ENCODE results near the gene TSPAN32.

TSPAN32 gene

DNA sequence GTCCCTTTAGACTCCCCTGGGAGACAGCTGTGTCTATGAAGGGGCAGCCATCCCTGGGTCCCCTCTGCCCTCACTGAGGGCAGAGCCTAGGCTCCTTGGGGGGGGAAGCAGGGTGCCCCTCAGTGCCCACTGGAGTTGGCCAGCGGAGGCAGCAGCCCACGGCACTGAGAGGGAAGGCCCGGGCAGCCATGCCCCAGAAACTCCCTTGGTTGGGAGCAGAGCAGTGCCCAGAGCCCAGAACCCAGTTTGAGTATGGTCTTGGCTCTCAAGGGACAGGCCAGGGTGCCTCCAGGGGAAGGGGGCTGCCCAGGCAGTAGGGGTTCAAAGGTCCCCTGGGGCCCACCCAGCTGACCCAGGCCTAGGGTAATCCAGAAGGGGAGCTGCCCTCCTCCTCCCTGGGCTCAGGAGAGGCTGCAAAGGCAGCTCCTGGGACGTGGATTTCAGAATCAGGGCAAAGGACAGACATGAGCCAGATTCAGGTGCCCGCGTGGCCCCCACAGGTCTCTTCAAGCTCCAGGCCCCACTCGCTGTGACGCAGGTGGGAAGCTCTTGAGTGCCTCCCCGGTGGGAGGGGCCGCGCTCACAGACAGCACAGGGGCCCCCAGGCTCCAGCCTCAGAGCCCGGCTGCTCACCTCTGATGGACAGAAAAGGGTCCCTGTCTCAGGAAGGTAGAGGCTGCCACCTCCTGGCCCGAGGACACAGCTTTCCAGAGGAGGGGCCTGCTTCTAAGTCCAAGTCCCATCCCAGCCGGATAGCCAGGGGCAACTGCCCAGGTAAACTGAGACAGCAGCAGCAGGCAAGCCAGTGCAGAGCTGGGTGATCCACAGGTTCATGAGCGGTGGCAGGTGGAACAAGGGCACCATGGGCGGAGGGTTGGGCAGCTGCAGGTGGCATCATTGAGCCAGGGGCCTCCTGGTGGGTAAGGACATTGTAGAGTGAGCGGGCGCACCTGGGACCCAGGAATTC, 2.7 kb upstream of the TSPAN32 start:
- Histone ChIP-seq H3K27me3 (replicated peaks; ENCODE audit: control insufficient read depth, insufficient read depth, low read length) (peaks cover 2% of the 10 kb centered on the region; the same call in 1 of the 2 replicates), H3K36me3 (ENCODE audit: control insufficient read depth, insufficient read depth, low read length) (no peaks in the 10 kb centered on the region), H3K4me3 (replicated peaks; ENCODE audit: low read depth, low read length) (no peak overlapping the region)
- TF ChIP-seq, protein P1, sequence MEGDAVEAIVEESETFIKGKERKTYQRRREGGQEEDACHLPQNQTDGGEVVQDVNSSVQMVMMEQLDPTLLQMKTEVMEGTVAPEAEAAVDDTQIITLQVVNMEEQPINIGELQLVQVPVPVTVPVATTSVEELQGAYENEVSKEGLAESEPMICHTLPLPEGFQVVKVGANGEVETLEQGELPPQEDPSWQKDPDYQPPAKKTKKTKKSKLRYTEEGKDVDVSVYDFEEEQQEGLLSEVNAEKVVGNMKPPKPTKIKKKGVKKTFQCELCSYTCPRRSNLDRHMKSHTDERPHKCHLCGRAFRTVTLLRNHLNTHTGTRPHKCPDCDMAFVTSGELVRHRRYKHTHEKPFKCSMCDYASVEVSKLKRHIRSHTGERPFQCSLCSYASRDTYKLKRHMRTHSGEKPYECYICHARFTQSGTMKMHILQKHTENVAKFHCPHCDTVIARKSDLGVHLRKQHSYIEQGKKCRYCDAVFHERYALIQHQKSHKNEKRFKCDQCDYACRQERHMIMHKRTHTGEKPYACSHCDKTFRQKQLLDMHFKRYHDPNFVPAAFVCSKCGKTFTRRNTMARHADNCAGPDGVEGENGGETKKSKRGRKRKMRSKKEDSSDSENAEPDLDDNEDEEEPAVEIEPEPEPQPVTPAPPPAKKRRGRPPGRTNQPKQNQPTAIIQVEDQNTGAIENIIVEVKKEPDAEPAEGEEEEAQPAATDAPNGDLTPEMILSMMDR (IDR thresholded peaks at IDR 0.05; ENCODE audit: insufficient read depth, low read length, poor library complexity, severe bottlenecking): peak; percentile 36
- DNase-seq (ENCODE audit: extremely low read depth, insufficient read length): no peak

DNA sequence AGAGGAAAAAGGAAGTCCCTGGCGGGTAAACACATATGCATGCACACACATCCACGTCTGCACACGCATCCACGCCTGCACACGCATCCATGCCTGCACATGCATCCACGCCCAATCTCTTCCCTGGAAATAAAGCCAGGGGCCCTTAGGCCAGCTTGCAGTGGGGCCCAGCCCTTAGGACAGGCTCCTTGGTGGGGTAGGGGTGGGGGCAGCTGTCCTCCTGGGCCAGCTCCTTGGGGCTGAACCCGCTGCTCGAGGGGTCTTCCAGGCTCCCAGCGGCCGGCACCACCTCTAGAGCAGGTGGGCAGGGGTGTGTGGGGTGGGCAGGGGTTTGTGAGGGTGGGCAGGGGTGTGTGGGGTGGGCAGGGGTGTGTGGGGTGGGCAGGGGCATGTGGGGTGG, 2.0 kb upstream of the TSPAN32 start:
- no peak overlapping the region for H3K4me3 ChIP-seq (replicated peaks; ENCODE audit: low read depth, low read length)
- TF ChIP-seq, protein P1 (IDR thresholded peaks at IDR 0.05; ENCODE audit: insufficient read depth, low read length, poor library complexity, severe bottlenecking): no peak
- H3K36me3 ChIP-seq (ENCODE audit: control insufficient read depth, insufficient read depth, low read length): no peaks in the 10 kb centered on the region
- no peak for DNase-seq (ENCODE audit: extremely low read depth, insufficient read length)
- H3K27me3 ChIP-seq (replicated peaks; ENCODE audit: control insufficient read depth, insufficient read depth, low read length): peaks cover 2% of the 10 kb centered on the region; the same call in 1 of the 2 replicates

DNA sequence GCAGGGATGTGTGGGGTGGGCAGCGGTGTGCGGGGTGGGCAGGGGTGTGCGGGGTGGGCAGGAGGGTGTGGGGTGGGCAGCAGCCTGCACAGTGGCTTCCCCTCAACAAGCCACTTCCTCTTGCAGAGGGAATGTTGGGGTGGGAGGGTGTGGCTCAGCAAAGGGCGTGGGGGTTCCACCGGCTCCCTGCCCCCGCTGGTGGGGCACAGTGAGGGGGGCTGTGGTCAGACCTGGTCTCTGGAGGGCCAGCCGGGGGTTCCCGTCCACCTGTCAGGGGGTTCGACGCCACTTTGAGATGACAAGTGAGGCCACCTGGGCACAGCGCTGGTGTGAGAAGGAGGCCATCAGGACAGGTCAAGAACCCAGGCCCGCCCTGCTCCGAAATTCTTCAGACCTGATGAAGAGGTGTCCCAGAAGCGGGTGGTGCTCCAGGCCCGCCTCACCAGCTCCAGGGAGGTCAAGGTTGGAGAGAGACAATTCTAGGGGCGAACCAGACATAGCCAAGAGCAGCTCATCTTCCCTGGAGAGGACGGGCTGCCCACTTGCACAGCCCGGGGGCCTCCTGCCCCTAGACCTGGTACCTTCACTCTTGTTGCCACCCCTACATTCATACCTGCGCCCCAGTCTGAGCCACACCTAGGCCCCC, 1.4 kb upstream of the TSPAN32 start:
- no peaks in the 10 kb centered on the region for H3K36me3 ChIP-seq (ENCODE audit: control insufficient read depth, insufficient read depth, low read length)
- H3K4me3 ChIP-seq (replicated peaks; ENCODE audit: low read depth, low read length): no peak overlapping the region
- H3K27me3 ChIP-seq (replicated peaks; ENCODE audit: control insufficient read depth, insufficient read depth, low read length): peaks cover 2% of the 10 kb centered on the region; the same call in 1 of the 2 replicates
- DNase-seq (ENCODE audit: extremely low read depth, insufficient read length): no peak
- TF ChIP-seq, protein P1 (IDR thresholded peaks at IDR 0.05; ENCODE audit: insufficient read depth, low read length, poor library complexity, severe bottlenecking): no peak

DNA sequence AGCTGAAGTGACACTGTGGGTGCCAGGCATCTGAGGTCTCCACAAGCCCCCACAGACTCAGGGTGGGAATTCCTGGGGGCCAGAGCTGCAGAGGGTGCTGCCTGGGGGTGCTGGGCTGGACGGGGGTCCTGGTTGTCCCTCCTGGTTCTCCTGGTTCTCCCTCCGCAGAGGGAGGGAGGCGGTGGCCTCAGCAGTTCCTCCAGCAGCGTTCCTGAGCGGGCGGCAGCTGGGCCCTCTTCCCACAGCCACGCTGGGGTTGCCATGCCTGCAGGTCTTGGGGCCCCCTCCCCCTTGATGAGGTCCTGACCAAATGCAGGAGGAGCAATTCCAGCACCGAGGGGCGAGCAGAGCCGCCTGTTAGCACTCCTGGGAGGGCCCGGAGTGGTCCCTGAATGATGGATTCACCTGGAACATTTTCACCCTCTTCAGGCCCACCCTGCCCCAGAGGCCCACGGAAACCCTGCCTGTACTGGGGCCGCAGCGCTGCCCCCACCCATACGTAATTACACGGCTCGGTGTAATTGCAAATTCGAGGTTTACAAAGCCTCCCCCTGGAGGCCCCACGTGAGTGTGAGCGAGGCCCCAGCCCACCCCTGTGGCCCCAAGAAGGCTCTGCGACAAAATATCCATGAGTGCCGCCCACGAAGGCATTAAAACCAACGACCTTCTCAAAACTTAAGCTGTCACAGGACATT, 730 bp upstream of the TSPAN32 start:
- no peak for DNase-seq (ENCODE audit: extremely low read depth, insufficient read length)
- H3K36me3 ChIP-seq (ENCODE audit: control insufficient read depth, insufficient read depth, low read length): no peaks in the 10 kb centered on the region
- TF ChIP-seq, protein P1 (IDR thresholded peaks at IDR 0.05; ENCODE audit: insufficient read depth, low read length, poor library complexity, severe bottlenecking): no peak
- peaks cover 2% of the 10 kb centered on the region; the same call in 1 of the 2 replicates for H3K27me3 ChIP-seq (replicated peaks; ENCODE audit: control insufficient read depth, insufficient read depth, low read length)
- H3K4me3 ChIP-seq (replicated peaks; ENCODE audit: low read depth, low read length): peak overlapping the region; percentile 45

DNA sequence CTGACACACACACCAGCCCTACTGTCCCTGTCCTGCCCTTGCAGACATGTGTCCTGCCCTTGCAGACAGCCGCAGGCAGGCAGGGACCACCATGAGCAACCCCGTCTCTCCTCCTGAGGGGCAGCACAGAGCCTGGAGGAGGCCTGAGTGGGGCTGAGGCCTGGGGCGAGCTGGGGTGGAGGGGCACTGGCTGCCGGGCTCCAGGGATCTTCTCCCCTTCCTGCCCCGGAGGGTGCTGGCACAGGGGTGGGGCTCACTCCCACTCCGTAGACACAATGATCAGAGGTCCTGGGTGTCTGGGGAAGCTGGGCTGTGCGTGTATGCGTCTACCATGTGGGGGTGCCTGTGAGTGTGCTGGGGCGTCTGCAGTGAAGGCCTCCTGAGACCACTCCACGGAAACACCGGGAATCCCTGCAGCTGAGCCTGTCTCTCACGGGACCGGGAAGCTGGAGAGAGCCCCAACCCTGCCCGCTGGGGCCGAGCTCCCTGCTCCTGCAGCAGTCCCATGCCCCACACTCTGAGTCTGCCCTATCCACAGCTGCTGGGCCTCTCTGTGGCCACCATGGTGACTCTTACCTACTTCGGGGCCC, 588 bp downstream of the TSPAN32 start:
- H3K36me3 ChIP-seq (ENCODE audit: control insufficient read depth, insufficient read depth, low read length): no peaks in the 10 kb centered on the region
- peaks cover 2% of the 10 kb centered on the region; the same call in 1 of the 2 replicates for H3K27me3 ChIP-seq (replicated peaks; ENCODE audit: control insufficient read depth, insufficient read depth, low read length)
- H3K4me3 ChIP-seq (replicated peaks; ENCODE audit: low read depth, low read length): no peak overlapping the region
- TF ChIP-seq, protein P1 (IDR thresholded peaks at IDR 0.05; ENCODE audit: insufficient read depth, low read length, poor library complexity, severe bottlenecking): no peak
- DNase-seq (ENCODE audit: extremely low read depth, insufficient read length): no peak
